Measurements from ENCODE around the gene DIDO1.

The DIDO1 gene

DNA sequence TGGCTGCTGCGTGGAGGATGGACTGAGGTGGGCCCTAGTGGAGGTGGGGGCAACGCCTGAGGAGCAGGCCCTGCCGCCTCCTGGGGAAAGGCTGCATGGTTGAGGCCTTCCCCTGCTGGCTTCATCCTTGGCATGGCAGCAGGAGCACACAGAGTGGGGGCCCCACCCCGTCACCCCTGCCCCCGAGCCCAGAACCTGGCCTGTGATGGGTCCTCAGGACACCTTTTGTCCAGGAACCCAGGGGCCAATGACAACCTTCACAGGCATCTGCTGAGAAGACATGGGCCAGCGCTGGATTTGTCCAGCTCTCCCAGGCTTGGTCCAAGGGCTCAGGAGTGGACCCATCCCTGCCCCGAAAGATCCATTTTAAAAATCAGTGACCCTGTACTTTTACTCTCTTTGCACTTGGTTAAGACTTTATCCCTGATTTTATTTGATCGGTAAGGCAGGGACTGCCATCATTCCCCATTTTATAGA is 25.6 kb upstream of the DIDO1 start:
- no peak for DNase-seq (ENCODE audit: insufficient read length, low spot score)
- FAIRE-seq, result no peak

DNA sequence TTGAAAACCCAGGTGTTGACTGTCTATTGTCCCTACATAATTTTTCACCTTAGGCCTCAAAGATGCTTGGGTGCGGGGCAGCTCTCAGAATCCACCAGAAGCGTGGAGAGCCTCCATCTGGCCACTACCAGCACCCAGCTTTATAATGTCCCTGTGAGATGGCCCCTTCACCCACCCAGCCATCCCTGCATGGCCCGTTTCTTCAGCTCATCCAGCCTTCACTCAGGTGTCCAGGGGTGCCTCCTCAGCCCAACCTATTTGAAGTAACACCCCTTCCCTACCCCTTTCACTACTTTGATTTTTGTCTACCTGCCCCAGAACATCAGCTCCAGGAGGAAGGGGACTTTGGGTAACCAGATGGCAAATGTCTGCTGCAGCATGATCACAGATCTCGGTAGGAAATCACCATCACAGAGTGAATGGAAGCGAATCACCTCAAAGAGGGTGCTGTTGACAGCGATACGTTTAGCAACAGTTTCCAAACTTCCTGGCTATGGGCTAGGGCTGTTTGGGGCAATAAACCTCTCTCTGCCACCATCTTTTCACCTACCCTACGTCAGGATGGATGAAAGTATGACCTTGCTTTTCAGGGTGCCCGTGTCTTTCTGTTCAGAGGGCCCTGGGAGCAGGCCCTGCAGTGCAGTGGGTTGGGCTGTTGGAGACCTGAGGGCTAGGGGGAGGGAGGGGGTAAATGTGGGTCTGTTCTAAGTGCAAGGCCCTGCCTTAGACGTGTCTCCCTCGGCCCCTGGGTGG is 25.0 kb upstream of the DIDO1 start:
- FAIRE-seq, result no peak

DNA sequence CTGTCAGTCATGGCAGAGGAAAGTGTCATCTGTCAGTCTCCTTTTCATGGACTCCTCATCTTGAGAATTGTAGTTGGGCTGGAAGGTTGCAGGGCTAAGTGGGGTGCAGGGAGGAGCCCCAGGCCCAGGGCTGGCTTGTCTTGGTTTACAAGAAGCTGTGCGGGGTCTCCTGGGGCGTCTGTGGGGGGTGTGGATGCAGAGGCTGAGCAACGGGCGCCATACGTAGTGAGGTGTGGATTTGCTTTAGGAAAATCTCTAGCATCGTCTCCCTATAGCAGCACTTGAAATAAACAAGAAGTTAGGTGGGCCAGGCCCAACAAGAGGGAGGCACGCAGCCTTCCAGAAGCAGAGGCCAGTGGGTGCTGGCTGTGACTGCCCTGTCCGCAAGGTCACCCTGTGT is 24.4 kb upstream of the DIDO1 start:
- no peak for DNase-seq (ENCODE audit: insufficient read length, low spot score)

More for the DNA sequence above, 25.0 kb upstream of the DIDO1 start:
- no peak for DNase-seq (ENCODE audit: insufficient read length, low spot score)

DNA sequence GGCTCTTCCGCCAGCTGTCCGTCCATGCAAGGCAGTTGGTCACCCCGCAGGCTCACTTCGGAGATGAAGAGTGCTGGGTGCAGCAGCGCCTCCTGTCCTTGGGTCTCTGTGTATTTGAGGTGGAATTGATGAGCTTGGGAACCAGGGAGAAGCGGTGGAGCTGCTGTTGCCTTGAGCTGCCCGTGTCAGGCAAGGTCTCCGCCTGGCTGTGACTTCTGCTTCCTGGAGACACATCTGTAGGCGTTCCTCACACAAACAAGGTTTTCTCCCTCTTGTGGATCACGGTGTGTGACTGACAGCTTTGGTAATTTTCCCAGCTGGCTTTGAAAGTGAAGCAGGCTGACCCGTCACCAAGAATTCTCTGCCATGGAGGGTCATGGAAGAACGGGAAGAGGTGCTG is 23.7 kb upstream of the DIDO1 start:
- FAIRE-seq, result no peak
- DNase-seq (ENCODE audit: insufficient read length, low spot score), result no peak

More for the DNA sequence above, 24.4 kb upstream of the DIDO1 start:
- FAIRE-seq, result no peak

- FAIRE-seq (no peak), DNase-seq (ENCODE audit: insufficient read length, low spot score) (no peak)
These were observed 23.0 kb upstream of the DIDO1 start for GRCh38 chr20:62949153-62949821.

- FAIRE-seq (peak; percentile 9), DNase-seq (ENCODE audit: insufficient read length, low spot score) (no peak)
These were observed 21.4 kb upstream of the DIDO1 start for GRCh38 chr20:62947532-62948300.

DNA sequence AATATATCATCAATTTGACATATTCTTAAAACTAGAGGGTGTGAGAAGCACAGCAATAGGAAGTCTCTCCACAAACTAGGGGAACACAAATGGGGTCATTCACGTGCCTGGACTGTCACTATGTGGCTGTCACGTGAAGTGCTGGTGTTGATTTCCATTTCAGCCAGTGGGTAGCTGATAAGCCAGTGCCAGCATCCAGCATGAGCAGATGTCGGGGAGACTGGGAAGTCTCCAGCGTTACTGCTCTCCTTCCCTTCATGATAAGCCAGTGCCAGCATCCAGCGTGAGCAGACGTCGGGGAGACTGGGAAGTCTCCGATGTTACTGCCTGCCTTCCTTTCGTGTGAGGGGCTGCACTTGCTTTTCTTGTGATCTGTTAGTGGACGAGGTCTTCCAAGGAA is 20.6 kb upstream of the DIDO1 start:
- DNase-seq (ENCODE audit: insufficient read length, low spot score) (no peak), FAIRE-seq (peak; percentile 42)

- peak; percentile 96 for FAIRE-seq
- no peak for DNase-seq (ENCODE audit: insufficient read length, low spot score)
These were observed 19.6 kb upstream of the DIDO1 start for GRCh38 chr20:62945771-62946339.

DNA sequence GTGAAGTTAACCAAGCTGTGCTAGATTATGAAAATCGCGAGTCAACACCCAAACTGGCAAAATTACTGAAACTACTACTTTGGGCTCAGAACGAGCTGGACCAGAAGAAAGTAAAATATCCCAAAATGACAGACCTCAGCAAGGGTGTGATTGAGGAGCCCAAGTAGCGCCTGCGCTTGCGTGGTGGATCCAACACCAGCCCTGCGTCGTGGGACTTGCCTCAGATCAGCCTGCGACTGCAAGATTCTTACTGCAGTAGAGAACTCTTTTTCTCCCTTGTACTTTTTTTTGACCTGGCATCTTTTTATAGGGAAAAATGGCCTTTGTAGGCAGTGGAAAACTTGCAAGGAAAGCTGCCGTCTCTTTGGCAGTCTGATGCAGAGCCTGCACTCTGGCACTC is 18.4 kb upstream of the DIDO1 start:
- FAIRE-seq, result no peak
- no peak for DNase-seq (ENCODE audit: insufficient read length, low spot score)

DNA sequence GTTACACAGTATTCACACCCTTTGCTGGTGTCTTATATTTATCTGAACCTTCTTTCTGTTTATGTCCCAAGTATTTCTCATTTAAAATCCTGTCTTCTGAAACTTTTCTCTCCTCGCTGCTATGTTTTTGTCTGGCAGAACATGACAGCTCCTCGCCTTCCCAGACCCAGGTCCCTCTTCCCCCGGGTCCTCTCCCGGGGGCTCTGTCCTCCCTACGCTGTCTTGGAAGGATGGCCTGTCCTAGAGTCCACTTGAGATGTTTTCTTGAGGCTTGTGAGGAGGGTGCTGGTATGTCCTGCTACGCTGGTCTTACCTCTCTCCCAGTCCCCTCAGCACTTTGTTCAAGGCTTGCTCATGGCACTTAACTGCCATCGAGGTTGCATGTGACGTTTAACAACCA is 17.9 kb upstream of the DIDO1 start:
- FAIRE-seq (peak; percentile 38), DNase-seq (ENCODE audit: insufficient read length, low spot score) (no peak)

- no peak for DNase-seq (ENCODE audit: insufficient read length, low spot score)
- FAIRE-seq, result peak; percentile 69
These were observed 17.1 kb upstream of the DIDO1 start for GRCh38 chr20:62943396-62943795.

DNA sequence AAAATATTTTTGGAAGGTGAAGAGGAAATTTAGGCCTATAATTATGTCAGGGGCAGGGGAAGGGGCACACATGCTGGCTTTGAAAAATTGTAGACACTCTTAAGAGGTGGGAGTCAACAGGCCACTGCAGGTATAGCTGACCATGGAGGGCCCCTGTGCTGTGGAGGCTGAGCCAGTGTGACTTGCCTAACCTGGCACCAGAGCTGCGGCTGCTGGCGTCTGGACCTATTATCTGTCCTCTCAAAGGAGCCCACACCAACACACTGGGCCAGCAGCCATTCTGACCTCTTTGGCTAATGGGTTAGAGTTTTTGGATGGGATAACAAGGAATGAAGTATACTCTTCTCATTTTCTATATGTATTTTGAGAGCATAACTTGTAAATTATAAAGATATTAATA is 16.2 kb upstream of the DIDO1 start:
- no peak for FAIRE-seq

GRCh38 chr20:62941792-62942191 is 15.5 kb upstream of the DIDO1 start:
- no peak for DNase-seq (ENCODE audit: insufficient read length, low spot score)
- no peak for FAIRE-seq

More for the DNA sequence above, 16.2 kb upstream of the DIDO1 start:
- no peak for DNase-seq (ENCODE audit: insufficient read length, low spot score)

DNA sequence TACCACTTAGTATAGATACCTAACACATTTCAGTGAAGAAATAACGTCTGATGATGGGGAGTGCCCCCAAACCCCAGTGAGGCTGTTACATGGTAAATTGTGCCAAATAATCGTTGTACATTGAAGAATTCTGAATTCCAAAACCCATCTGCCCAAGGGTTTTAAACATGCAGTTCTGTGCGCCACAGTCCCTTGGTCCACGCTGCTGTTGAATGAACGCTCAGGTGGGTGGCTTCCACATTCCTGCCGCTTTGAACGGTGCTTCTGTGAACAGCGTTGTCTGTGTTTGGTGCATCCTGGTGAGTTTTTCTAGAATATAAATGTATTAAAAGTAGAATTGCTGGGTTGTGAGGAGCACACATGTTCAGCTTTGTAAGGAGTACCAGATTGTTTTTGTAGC is 14.6 kb upstream of the DIDO1 start:
- DNase-seq (ENCODE audit: insufficient read length, low spot score) (no peak), FAIRE-seq (no peak)

- peak; percentile 36 for FAIRE-seq
These were observed 12.0 kb upstream of the DIDO1 start, which contains the start of gene GID8 for GRCh38 chr20:62938105-62938888. Gene GID8 (plus strand): TSS chr20:62938147. CDS start chr20:62941503, 3,356 bp downstream.

GRCh38 chr20:62937268-62938104 is 11.2 kb upstream of the DIDO1 start:
- FAIRE-seq, result peak; percentile 96
- DNase-seq (ENCODE audit: insufficient read length, low spot score), result peak; percentile 99

More at GRCh38 chr20:62938105-62938888, 12.0 kb upstream of the DIDO1 start, which contains the start of gene GID8:
- peak; percentile 73 for DNase-seq (ENCODE audit: insufficient read length, low spot score)

DNA sequence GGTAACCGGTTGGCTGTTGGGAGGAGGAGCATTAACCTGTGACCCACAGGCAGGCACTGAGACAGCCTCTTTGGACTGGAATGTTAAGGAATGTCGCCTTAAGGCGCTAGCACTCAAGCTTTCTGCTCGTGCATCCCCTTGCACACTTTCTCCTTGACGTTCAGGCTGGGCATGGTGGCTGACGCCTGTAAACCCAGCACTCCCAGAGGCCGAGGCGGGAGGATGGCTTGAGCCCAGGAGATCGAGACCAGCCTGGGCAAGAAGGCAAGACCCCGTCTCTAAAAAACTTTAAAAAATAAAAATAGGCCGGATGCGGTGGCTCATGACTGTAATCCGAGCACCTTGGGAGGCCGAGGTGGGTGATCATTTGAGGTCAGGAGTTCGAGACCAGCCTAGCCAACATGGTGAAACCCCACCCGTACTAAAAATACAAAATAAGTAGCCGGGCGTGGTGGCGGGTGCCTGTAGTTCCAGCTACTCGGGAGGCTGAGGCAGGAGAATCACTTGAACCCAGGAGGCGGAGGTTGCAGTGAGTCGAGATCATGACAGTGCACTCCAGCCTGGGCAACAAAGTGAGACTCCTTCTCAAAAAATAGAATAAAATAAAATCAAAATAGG is 9.8 kb upstream of the DIDO1 start:
- DNase-seq (ENCODE audit: insufficient read length, low spot score) (no peak), FAIRE-seq (no peak)

DNA sequence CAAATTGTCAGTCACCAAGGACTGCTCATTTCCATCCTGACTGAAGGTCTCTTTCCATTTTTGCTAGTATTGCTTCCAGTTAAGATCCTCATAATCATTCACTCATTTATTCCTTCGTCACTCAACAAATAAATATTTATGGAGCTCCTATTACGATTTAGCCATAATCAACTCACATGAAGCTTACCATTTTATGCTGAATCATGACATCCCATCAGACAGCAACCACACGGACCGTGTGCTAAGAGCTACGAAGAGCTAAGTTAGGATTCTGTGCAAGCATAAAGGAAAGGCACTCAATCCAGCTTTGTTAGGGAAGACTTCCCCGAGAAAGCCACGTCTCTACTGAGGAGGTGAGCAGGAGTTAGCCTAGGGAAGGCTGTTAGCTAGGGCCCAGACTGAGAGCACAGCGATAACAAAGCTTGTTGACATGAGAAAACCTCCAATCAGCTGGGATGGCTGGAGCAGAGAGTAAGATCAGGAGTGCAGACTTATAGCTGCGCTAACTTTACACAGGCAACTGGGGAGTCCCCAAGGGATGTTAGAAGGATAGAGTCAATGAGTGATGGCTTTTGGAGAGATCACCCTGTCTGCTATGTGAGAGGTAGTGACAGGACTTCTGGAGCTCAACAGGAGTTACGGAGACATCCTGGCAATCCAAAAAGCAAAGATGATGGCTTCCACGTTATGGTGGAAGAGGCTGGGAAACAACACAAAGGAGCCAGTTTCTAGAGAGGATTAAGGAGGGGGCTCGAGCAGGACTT is 9.1 kb upstream of the DIDO1 start:
- DNase-seq (ENCODE audit: insufficient read length, low spot score), result no peak
- no peak for FAIRE-seq

Measured in HTR-8/SVneo (cell line).